T follicular helper cell (primary cell): ENCODE data around the gene LEFTY1.

Experiments used
- DNase-seq: peaks from one replicate; pipeline ENCODE4 v3.0.0-alpha.2; 2020; ENCODE audit warnings: low read depth

Gene LEFTY1

GRCh38 chr1:225871359-225872074 lies 17.4 kb downstream of the LEFTY1 start:
- no peak for DNase-seq

- DNase-seq = no peak
Measured at GRCh38 chr1:225870911-225871310, 18.0 kb downstream of the LEFTY1 start.

- DNase-seq = no peak
Measured at GRCh38 chr1:225868631-225869330, 20.2 kb downstream of the LEFTY1 start.

- no peak for DNase-seq
Measured at GRCh38 chr1:225866981-225867380, 22.0 kb downstream of the LEFTY1 start.

- peak; percentile 49 for DNase-seq
Measured at GRCh38 chr1:225866061-225866837, 22.7 kb downstream of the LEFTY1 start.

GRCh38 chr1:225865514-225865913 lies 23.4 kb downstream of the LEFTY1 start:
- no peak for DNase-seq

- no peak for DNase-seq
Measured at GRCh38 chr1:225863167-225863566, 25.8 kb downstream of the LEFTY1 start.

- DNase-seq = no peak
Measured at GRCh38 chr1:225862581-225862950, 26.4 kb downstream of the LEFTY1 start.

GRCh38 chr1:225861834-225862580 lies 26.9 kb downstream of the LEFTY1 start:
- no peak for DNase-seq

- DNase-seq = no peak
Measured at GRCh38 chr1:225860876-225861441, 28.0 kb downstream of the LEFTY1 start.

- no peak for DNase-seq
Measured at GRCh38 chr1:225860107-225860506, 28.8 kb downstream of the LEFTY1 start.

GRCh38 chr1:225859151-225859550 lies 29.8 kb downstream of the LEFTY1 start:
- DNase-seq = no peak

GRCh38 chr1:225857256-225857655 lies 31.7 kb downstream of the LEFTY1 start:
- no peak for DNase-seq

- DNase-seq = no peak
Measured at GRCh38 chr1:225855503-225856300, 33.2 kb downstream of the LEFTY1 start.

GRCh38 chr1:225853441-225853840 lies 35.5 kb downstream of the LEFTY1 start:
- DNase-seq = no peak

- DNase-seq = no peak
Measured at GRCh38 chr1:225852413-225853124, 36.4 kb downstream of the LEFTY1 start.

- no peak for DNase-seq
Measured at GRCh38 chr1:225851805-225852204, 37.1 kb downstream of the LEFTY1 start.

- DNase-seq = no peak
Measured at GRCh38 chr1:225850370-225850769, 38.6 kb downstream of the LEFTY1 start.

- no peak for DNase-seq
Measured at GRCh38 chr1:225849925-225850324, 39.0 kb downstream of the LEFTY1 start.
